Hindlimb muscle (tissue), 1 donor: Measurements from ENCODE around the gene EIPR1. TPM values are rescaled to one million over a fixed set of nuclear protein-coding genes. Genes with fewer than 3 reads are reported as not detected.

Experiments used
- DNase-seq: peaks from one replicate; pipeline ENCODE4 v3.0.0-alpha.2; 2013
- polyA plus RNA-seq: library from polyadenylated mRNA; unstranded; fragments of 120-200 nt; gene quantifications from one replicate; pipeline ENCODE4 v1.2.1, GENCODE V29; 2013; ENCODE audit not compliant: insufficient read length

The EIPR1 gene
- polyA plus RNA-seq, 1 donor: 16.4 TPM

GRCh38 chr2:3244486-3244885 is 133.1 kb downstream of the EIPR1 start:
- no peak for DNase-seq

GRCh38 chr2:3243804-3244203 is 133.8 kb downstream of the EIPR1 start:
- no peak for DNase-seq

GRCh38 chr2:3242747-3243369 is 134.8 kb downstream of the EIPR1 start:
- DNase-seq: peak; percentile 38

- DNase-seq: no peak
These were observed 135.5 kb downstream of the EIPR1 start for GRCh38 chr2:3241971-3242746.

- DNase-seq: no peak
These were observed 138.4 kb downstream of the EIPR1 start for GRCh38 chr2:3238951-3239841.

GRCh38 chr2:3236300-3237045 is 141.1 kb downstream of the EIPR1 start:
- DNase-seq: no peak

GRCh38 chr2:3233877-3234276 is 143.7 kb downstream of the EIPR1 start:
- no peak for DNase-seq

GRCh38 chr2:3229221-3229620 is 148.4 kb downstream of the EIPR1 start:
- DNase-seq: no peak

- no peak for DNase-seq
These were observed 152.9 kb downstream of the EIPR1 start for GRCh38 chr2:3224681-3225080.

- DNase-seq: no peak
These were observed 154.3 kb downstream of the EIPR1 start for GRCh38 chr2:3223080-3223923.

- DNase-seq: no peak
These were observed 155.0 kb downstream of the EIPR1 start for GRCh38 chr2:3222636-3223035.

GRCh38 chr2:3219536-3219935 is 158.1 kb downstream of the EIPR1 start:
- no peak for DNase-seq

GRCh38 chr2:3217646-3218045 is 160.0 kb downstream of the EIPR1 start:
- DNase-seq: no peak

GRCh38 chr2:3216841-3217495 is 160.7 kb downstream of the EIPR1 start:
- no peak for DNase-seq

- DNase-seq: no peak
These were observed 162.7 kb downstream of the EIPR1 start for GRCh38 chr2:3214806-3215404.

GRCh38 chr2:3214065-3214464 is 163.6 kb downstream of the EIPR1 start:
- DNase-seq: no peak

GRCh38 chr2:3212984-3213383 is 164.6 kb downstream of the EIPR1 start:
- DNase-seq: no peak

- no peak for DNase-seq
These were observed 165.6 kb downstream of the EIPR1 start for GRCh38 chr2:3212061-3212362.

GRCh38 chr2:3211256-3212060 is 166.2 kb downstream of the EIPR1 start:
- DNase-seq: no peak

- no peak for DNase-seq
These were observed 167.4 kb downstream of the EIPR1 start for GRCh38 chr2:3210257-3210656.
